H1 (cell line): ENCODE results near the gene SLX4. TPM values are rescaled to one million over a fixed set of nuclear protein-coding genes. Genes with fewer than 3 reads are reported as not detected.

ENCODE experiments used
- CTCF ChIA-PET: fragments of 300-600 bp; sonication (Branson Sonifier 250); formaldehyde crosslinking; loops from one replicate; lab custom pipeline; 2021; ENCODE audit not compliant: partially characterized antibody; lab: Charles Lee
- POLR2A ChIA-PET: fragments of 300-600 bp; sonication (Branson Sonifier 250); formaldehyde crosslinking; loops from one replicate; lab custom pipeline; 2021; ENCODE audit warnings: inconsistent platforms; ENCODE audit not compliant: partially characterized antibody; lab: Charles Lee
- DNase-seq, 2 experiments: peaks; one replicate each; pipeline versions ENCODE4 v3.0.0 to v3.0.0-alpha.2; 2010 to 2022; ENCODE audit warnings: low spot score in 2 of 2, low read depth in 1 of 2, mixed read lengths in 1 of 2
- FAIRE-seq: peaks from 2 replicates; lab custom pipeline; 2011; peaks lifted over from hg19 to GRCh38; lab: Jason Lieb, UNC
- H2AFZ ChIP-seq: 2 replicates; pipeline ENCODE4 v1.8.1; 2012; ENCODE audit warnings: low read length, inconsistent platforms
- H2AK5ac ChIP-seq: 2 replicates; pipeline ENCODE4 v1.6.1; 2013; ENCODE audit warnings: low read depth, low read length
- H2BK120ac ChIP-seq: replicated peaks from 2 replicates; pipeline ENCODE3; 2013; ENCODE audit warnings: low read depth, low read length, inconsistent platforms
- H2BK12ac ChIP-seq: 2 replicates; pipeline ENCODE4 v1.6.1; 2013; ENCODE audit warnings: low read depth, low read length
- H2BK15ac ChIP-seq: 2 replicates; pipeline ENCODE4 v1.6.1; 2013; ENCODE audit warnings: low read length
- H2BK20ac ChIP-seq: 2 replicates; pipeline ENCODE4 v1.6.1; 2013; ENCODE audit warnings: low read length
- H2BK5ac ChIP-seq: 2 replicates; pipeline ENCODE4 v1.6.1; 2013; ENCODE audit warnings: low read depth, low read length
- H3K14ac ChIP-seq: 2 replicates; pipeline ENCODE4 v1.6.1; 2013; ENCODE audit warnings: inconsistent platforms; ENCODE audit not compliant: insufficient read length
- H3K18ac ChIP-seq: 2 replicates; pipeline ENCODE4 v1.6.1; 2013; ENCODE audit warnings: low read length; ENCODE audit errors: extremely low read depth
- H3K23ac ChIP-seq: 2 replicates; pipeline ENCODE4 v1.6.1; 2013; ENCODE audit warnings: inconsistent platforms; ENCODE audit not compliant: insufficient read length
- H3K23me2 ChIP-seq: 2 replicates; pipeline ENCODE4 v1.6.1; 2013; ENCODE audit warnings: low read depth, low read length
- H3K27ac ChIP-seq: 2 replicates; pipeline ENCODE4 v1.6.1; 2011; ENCODE audit warnings: low read depth, low read length, inconsistent platforms
- H3K27me3 ChIP-seq, 4 experiments: replicated peaks in 1 of 4; 1 replicate in 1 of 4; 2 replicates in 3 of 4; pipeline versions ENCODE4 v1.6.1 to v1.8.1; 2011 to 2013; ENCODE audit warnings: low read length in 3 of 4, mild to moderate bottlenecking in 3 of 4, inconsistent platforms in 2 of 4, mixed read lengths in 2 of 4, moderate library complexity in 1 of 4; ENCODE audit not compliant: control insufficient read depth in 3 of 4, insufficient read depth in 3 of 4; ENCODE audit errors: extremely low read depth in 1 of 4
- H3K36me3 ChIP-seq, 4 experiments: 2 replicates each; pipeline versions ENCODE4 v1.6.1 to v1.8.1; 2011 to 2013; ENCODE audit warnings: mild to moderate bottlenecking in 4 of 4, low read length in 3 of 4, moderate library complexity in 2 of 4, control low read depth in 1 of 4, inconsistent platforms in 1 of 4; ENCODE audit not compliant: insufficient read depth in 4 of 4, control insufficient read depth in 2 of 4
- H3K4ac ChIP-seq: replicated peaks from 2 replicates; pipeline ENCODE3; 2013; ENCODE audit warnings: low read length, low read depth, mixed read lengths, inconsistent platforms; ENCODE audit not compliant: insufficient read length
- H3K4me1 ChIP-seq, 4 experiments: replicated peaks in 1 of 4; 1 replicate in 1 of 4; 2 replicates in 3 of 4; pipeline versions ENCODE4 v1.6.1 to v1.8.1; 2011 to 2013; ENCODE audit warnings: low read length in 3 of 4, inconsistent platforms in 2 of 4, mixed read lengths in 1 of 4; ENCODE audit not compliant: insufficient read depth in 4 of 4, control insufficient read depth in 3 of 4
- H3K4me2 ChIP-seq, 2 experiments: 2 replicates each; pipeline versions ENCODE4 v1.6.1 to v1.8.1; 2011 to 2013; ENCODE audit warnings: low read depth in 2 of 2, low read length in 2 of 2, control low read depth in 1 of 2, inconsistent platforms in 1 of 2, mild to moderate bottlenecking in 1 of 2; ENCODE audit not compliant: insufficient read depth in 1 of 2
- H3K4me3 ChIP-seq, 4 experiments: fragments of 200-600, 300-600 bp in 1 of 4; sonication (generic), shearing (Covaris generic), sonication (Bioruptor Twin) in 1 of 4; 2 replicates each; pipeline versions ENCODE4 v1.5.1 to v1.8.1; 2011 to 2016; ENCODE audit warnings: low read length in 4 of 4, low read depth in 3 of 4, control low read depth in 2 of 4, inconsistent platforms in 2 of 4, mild to moderate bottlenecking in 2 of 4, mixed read lengths in 1 of 4, moderate library complexity in 1 of 4; ENCODE audit not compliant: insufficient read depth in 2 of 4; ENCODE audit errors: extremely low read depth in 1 of 4
- H3K56ac ChIP-seq: replicated peaks from 2 replicates; pipeline ENCODE3; 2013; ENCODE audit warnings: low read depth, mild to moderate bottlenecking, mixed read lengths, low read length, inconsistent platforms; ENCODE audit not compliant: insufficient read length
- H3K79me1 ChIP-seq: 2 replicates; pipeline ENCODE4 v1.6.1; 2013; ENCODE audit warnings: low read depth, low read length, control low read depth
- H3K79me2 ChIP-seq, 2 experiments: 2 replicates each; pipeline versions ENCODE4 v1.6.1 to v1.8.1; 2012 to 2013; ENCODE audit warnings: low read length in 2 of 2, mild to moderate bottlenecking in 2 of 2, inconsistent platforms in 1 of 2; ENCODE audit not compliant: insufficient read depth in 2 of 2, control insufficient read depth in 1 of 2
- H3K9ac ChIP-seq, 4 experiments: replicated peaks in 1 of 4; 1 replicate in 1 of 4; 2 replicates in 3 of 4; pipeline versions ENCODE4 v1.6.1 to v1.8.1; 2011 to 2013; ENCODE audit warnings: low read depth in 3 of 4, low read length in 3 of 4, control low read depth in 2 of 4, mild to moderate bottlenecking in 2 of 4, moderate library complexity in 2 of 4, inconsistent platforms in 1 of 4; ENCODE audit errors: extremely low read depth in 1 of 4
- H3K9me3 ChIP-seq, 2 experiments: 2 replicates each; pipeline versions ENCODE4 v1.6.1 to v1.8.1; 2012 to 2013; ENCODE audit warnings: mild to moderate bottlenecking in 2 of 2, moderate library complexity in 2 of 2, control low read depth in 1 of 2, inconsistent platforms in 1 of 2, low read depth in 1 of 2, low read length in 1 of 2, mixed read lengths in 1 of 2; ENCODE audit not compliant: insufficient read depth in 2 of 2
- H4K20me1 ChIP-seq, 2 experiments: replicated peaks in 1 of 2; 2 replicates each; pipeline versions ENCODE3 to v1.8.1; 2011 to 2013; ENCODE audit warnings: inconsistent platforms in 2 of 2, low read length in 2 of 2, mild to moderate bottlenecking in 1 of 2; ENCODE audit not compliant: insufficient read depth in 2 of 2, control insufficient read depth in 1 of 2
- H4K5ac ChIP-seq: 2 replicates; pipeline ENCODE4 v1.6.1; 2013; ENCODE audit warnings: low read length, low read depth, mixed read lengths, inconsistent platforms; ENCODE audit not compliant: insufficient read length
- H4K8ac ChIP-seq: 2 replicates; pipeline ENCODE4 v1.8.0; 2013; ENCODE audit warnings: mild to moderate bottlenecking, moderate library complexity, low read length, inconsistent platforms; ENCODE audit not compliant: insufficient read depth; ENCODE audit errors: extremely low read depth
- H4K91ac ChIP-seq: replicated peaks from 2 replicates; pipeline ENCODE3; 2013; ENCODE audit warnings: low read length, mixed read lengths, inconsistent platforms; ENCODE audit not compliant: insufficient read length
- CTCF ChIP-seq, 3 experiments: IDR thresholded peaks; 1 replicate in 2 of 3; 2 replicates in 1 of 3; pipeline versions ENCODE4 v1.5.1 to v1.6.1; 2011; ENCODE audit warnings: low read length in 3 of 3, mild to moderate bottlenecking in 3 of 3, inconsistent platforms in 2 of 3, low read depth in 1 of 3, moderate library complexity in 1 of 3; ENCODE audit not compliant: insufficient read depth in 1 of 3; ENCODE audit errors: control extremely low read depth in 1 of 3
- EP300 ChIP-seq, 2 experiments: IDR thresholded peaks; 1 replicate in 1 of 2; 2 replicates in 1 of 2; pipeline ENCODE4 v1.6.1; 2011 to 2012; ENCODE audit warnings: low read depth in 2 of 2, low read length in 2 of 2, mild to moderate bottlenecking in 2 of 2, borderline replicate concordance in 1 of 2, inconsistent platforms in 1 of 2, moderate library complexity in 1 of 2
- HDAC2 ChIP-seq, 2 experiments: fragments of 300-600 bp in 1 of 2; sonication (generic) in 1 of 2; IDR thresholded peaks; 2 replicates each; pipeline ENCODE4 v1.6.1; 2011 to 2012; ENCODE audit warnings: low read depth in 2 of 2, low read length in 2 of 2, mild to moderate bottlenecking in 2 of 2, moderate library complexity in 2 of 2, borderline replicate concordance in 1 of 2, inconsistent platforms in 1 of 2
- NANOG ChIP-seq: IDR thresholded peaks from 2 replicates; pipeline ENCODE4 v1.6.1; 2011; ENCODE audit warnings: low read length, low read depth, mild to moderate bottlenecking, inconsistent platforms; ENCODE audit not compliant: insufficient read depth, poor library complexity, severe bottlenecking
- RAD21 ChIP-seq, 2 experiments: IDR thresholded peaks in 1 of 2; conservative IDR thresholded peaks in 1 of 2; 2 replicates each; pipeline ENCODE4 v1.6.1; 2011; ENCODE audit warnings: low read depth in 2 of 2, low read length in 2 of 2, improper control_type of control experiment in 1 of 2, inconsistent platforms in 1 of 2, mild to moderate bottlenecking in 1 of 2, moderate library complexity in 1 of 2
- SAP30 ChIP-seq: fragments of 300-600 bp; sonication (generic); IDR thresholded peaks from 2 replicates; pipeline ENCODE4 v1.7.1; 2012; ENCODE audit warnings: low read length, moderate library complexity, mild to moderate bottlenecking, inconsistent platforms; ENCODE audit not compliant: insufficient read depth, insufficient replicate concordance
- ZNF274 ChIP-seq: IDR thresholded peaks from 2 replicates; pipeline ENCODE4 v1.7.0; 2012; ENCODE audit warnings: low read length, borderline replicate concordance; ENCODE audit errors: extremely low read depth
- WGBS, 2 experiments: shearing (Covaris generic) in 1 of 2; methylation state at CpG; one replicate each; pipeline versions ENCODE4 v1.1.6 to v1.1.7; 2013 to 2015; ENCODE audit warnings: low lambda C conversion rate in 2 of 2, mixed read lengths in 2 of 2, inconsistent platforms in 1 of 2, low coverage in 1 of 2, missing lambda C conversion rate in 1 of 2; ENCODE audit not compliant: insufficient replicate concordance in 2 of 2, insufficient coverage in 1 of 2, insufficient read length in 1 of 2; ENCODE audit errors: extremely low coverage in 1 of 2, missing lambda C conversion rate in 1 of 2; 5-methylcytosine and 5-hydroxymethylcytosine counted together
- polyA plus RNA-seq, 7 experiments: library from polyadenylated mRNA; depleted of rRNA in 3 of 7; stranded (reverse) in 5 of 7; unstranded in 2 of 7; fragments of >200 nt in 5 of 7; fragments of 200-250 nt in 2 of 7; gene quantifications; 1 replicate in 5 of 7; 2 replicates in 1 of 7; 4 replicates in 1 of 7; pipeline versions ENCODE4 v1.2.1 to v1.2.3, GENCODE V29; 2011 to 2013; ENCODE audit warnings: missing spikeins in 2 of 7, mixed read lengths in 2 of 7
- total RNA-seq: library from RNA; stranded (reverse); fragmentation: NEBNext Ultra II Directional; extraction: Animal tissue kit (Norgen Biotek cat#: 25700); gene quantifications from 2 replicates; pipeline ENCODE4 v1.2.1, GENCODE V29; 2021

The SLX4 gene
- total and polyA plus RNA-seq, 2 of the 8 experiments (the other 6 are each of a cell fraction or from before 2014, with no cell fraction given), result 4.4 to 11.4 TPM

- Histone ChIP-seq H3K23ac (no peak overlapping the region), H2AK5ac (no peak overlapping the region), H2BK20ac (no peak overlapping the region), H2BK5ac (no peak overlapping the region), H2BK12ac (no peak overlapping the region), H3K4me2 (no peak overlapping the region), H3K23me2 (no peaks in the 10 kb centered on the region; the same call in 1 of the 2 replicates), H3K18ac (no peak overlapping the region), H3K27me3 (no peaks in the 10 kb centered on the region), H4K91ac (no peak overlapping the region), H2AFZ (no peak overlapping the region), H2BK120ac (no peak overlapping the region), H2BK15ac (no peak overlapping the region), H3K36me3 (peaks cover 0 to 10% (median 3%) of the 10 kb centered on the region in 4 experiments; a peak in 2 of 8 replicates), H3K9me3 (no peaks in the 10 kb centered on the region), H4K8ac (no peak overlapping the region), H3K9ac (no peak overlapping the region), H4K5ac (no peak overlapping the region), H3K56ac (no peak overlapping the region), H3K79me1 (no peaks in the 10 kb centered on the region), H4K20me1 (peaks cover 0 to 2% of the 10 kb centered on the region in 2 experiments), H3K79me2 (no peaks in the 10 kb centered on the region), H3K4me1 (peaks cover 0 to 10% (median 8%) of the 10 kb centered on the region in 4 experiments; a peak in 6 of 7 replicates), H3K4ac (no peak overlapping the region), H3K4me3 (no peak overlapping the region), H3K27ac (no peak overlapping the region), H3K14ac (no peak overlapping the region)
- DNase-seq, result no peak
- 93% methylated on average over 29 of the region's 36 CpGs; no CpG with 5 or more reads in 1 of the 2 experiments for WGBS, 2 experiments
- no peak for FAIRE-seq
- ChIA-PET CTCF (interaction anchor here (1.6 kb wide), 1 partner anchor 24 kb away, joined by 3 read pairs; no protein-coding TSS in a partner anchor), POLR2A (no interaction called here)
- TF ChIP-seq CTCF (IDR thresholded peaks at IDR 0.05; ENCODE audit: control extremely low read depth in 1 of 3, insufficient read depth in 1 of 3, low read depth in 1 of 3, low read length in 3 of 3) (no peak), SAP30 (no peak), NANOG (no peak), RAD21 (IDR thresholded peaks at IDR 0.05 in 1 of 2, conservative IDR thresholded peaks at IDR 0.05 in 1 of 2; ENCODE audit: low read depth in 2 of 2, low read length in 2 of 2) (no peak), EP300 (IDR thresholded peaks at IDR 0.05; ENCODE audit: borderline replicate concordance in 1 of 2, low read depth in 2 of 2, low read length in 2 of 2) (no peak), ZNF274 (no peak), HDAC2 (IDR thresholded peaks at IDR 0.05; ENCODE audit: borderline replicate concordance in 1 of 2, low read depth in 2 of 2, low read length in 2 of 2) (no peak)
Measured at GRCh38 chr16:3582276-3583165, 28.9 kb downstream of the SLX4 start.
